Islet precursor cell (in vitro differentiated cells): Measurements from ENCODE around the gene APOBEC3C.
A peak's percentile ranks its signal among the peaks of the same experiment; 100 is the strongest.
"Not testable (repeated sequence)": the region's sequence is repeated elsewhere in the genome, so short reads cannot be mapped to it uniquely, and the experiment has no call there.

Source experiments
- DNase-seq: peaks from one replicate; pipeline ENCODE4 v3.0.0-alpha.2; 2018

APOBEC3C gene

GRCh38 chr22:39024519-39025308 is 10.7 kb downstream of the APOBEC3C start:
- DNase-seq: no peak

DNA sequence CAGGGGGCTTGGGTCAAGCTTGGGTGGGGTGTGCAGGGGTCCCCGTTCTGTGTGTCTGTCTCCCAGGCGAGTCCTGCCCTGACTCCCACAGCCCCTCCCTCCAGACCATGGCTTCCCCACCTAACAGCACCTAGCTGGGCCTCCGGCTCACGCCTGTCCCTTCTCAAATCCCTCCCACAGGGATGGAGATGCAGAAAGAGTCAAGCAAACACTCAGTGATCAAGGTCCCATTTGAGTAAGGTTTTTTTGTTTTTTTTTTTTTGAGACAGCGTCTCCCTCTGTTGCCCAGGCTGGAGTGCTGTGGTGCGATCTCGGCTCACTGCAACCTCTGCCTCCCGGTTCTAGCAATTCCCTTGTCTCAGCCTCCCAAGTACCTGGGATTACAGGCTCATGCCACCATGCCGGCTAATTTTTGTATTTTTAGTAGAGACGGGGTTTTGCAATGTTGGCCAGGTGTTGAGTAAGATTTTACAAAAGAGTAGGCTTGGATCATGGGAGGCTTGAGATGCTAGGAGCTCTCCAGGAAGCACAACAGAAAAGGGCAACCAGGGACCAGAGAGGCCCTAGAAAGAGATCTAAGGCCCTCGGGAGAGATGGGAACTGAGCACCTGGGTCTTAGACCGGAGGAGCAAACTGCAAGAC is 12.6 kb downstream of the APOBEC3C start:
- no peak for DNase-seq

DNA sequence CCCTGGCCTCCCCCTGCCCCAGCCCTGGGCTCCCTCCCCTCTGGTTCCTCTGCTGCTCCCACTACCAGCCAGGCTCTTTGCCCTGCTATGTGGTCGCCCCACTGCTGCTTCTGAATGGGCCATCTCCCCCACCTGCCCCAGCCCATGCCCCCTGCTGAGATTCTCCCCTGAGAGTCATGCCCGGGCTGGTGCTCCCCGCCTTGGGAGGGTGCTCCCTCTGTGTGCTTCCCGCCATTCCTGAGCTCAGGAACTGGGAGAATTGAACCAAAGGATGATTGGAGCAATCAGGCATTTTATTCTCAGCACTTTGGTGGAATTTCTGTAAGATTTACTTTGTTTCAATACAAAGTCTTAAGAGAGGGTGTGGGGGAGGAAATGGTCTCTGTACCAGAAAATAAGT is 13.7 kb downstream of the APOBEC3C start:
- no peak for DNase-seq

GRCh38 chr22:39028281-39028680 is 14.2 kb downstream of the APOBEC3C start:
- peak; percentile 82 for DNase-seq

DNA sequence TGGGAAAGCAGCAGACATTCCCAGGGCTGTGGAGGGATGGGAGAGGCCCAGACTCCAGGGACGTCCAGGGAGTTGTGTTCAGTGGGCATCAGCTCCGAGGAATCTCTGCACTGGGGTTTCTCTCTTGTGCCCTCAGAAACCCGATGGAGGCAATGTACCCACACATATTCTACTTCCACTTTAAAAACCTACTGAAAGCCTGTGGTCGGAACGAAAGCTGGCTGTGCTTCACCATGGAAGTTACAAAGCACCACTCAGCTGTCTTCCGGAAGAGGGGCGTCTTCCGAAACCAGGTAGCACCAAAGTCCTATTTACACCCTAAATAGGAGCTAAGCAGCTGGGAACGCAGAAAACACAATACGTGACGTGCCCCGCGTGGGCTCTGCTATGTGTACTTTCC is 15.2 kb downstream of the APOBEC3C start:
- DNase-seq: no peak

DNA sequence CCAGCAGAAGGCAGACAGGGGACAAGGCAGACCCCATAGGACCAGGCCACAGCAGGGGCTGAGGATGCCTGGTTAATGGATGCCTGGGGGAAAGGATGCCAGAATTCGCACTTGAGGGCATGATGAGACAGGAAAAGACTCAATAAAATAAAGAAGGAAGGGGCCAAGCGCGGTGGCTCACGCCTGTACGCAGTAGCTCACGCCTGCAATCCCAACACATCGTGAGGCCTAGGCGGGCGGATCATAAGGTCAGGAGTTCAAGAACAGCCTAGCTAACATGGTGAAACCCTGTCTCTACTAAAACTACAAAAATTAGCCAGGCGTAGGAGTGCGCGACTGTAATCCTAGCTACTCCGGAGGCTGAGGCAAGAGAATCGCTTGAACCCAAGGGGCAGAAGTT is 16.6 kb downstream of the APOBEC3C start:
- no peak for DNase-seq

DNA sequence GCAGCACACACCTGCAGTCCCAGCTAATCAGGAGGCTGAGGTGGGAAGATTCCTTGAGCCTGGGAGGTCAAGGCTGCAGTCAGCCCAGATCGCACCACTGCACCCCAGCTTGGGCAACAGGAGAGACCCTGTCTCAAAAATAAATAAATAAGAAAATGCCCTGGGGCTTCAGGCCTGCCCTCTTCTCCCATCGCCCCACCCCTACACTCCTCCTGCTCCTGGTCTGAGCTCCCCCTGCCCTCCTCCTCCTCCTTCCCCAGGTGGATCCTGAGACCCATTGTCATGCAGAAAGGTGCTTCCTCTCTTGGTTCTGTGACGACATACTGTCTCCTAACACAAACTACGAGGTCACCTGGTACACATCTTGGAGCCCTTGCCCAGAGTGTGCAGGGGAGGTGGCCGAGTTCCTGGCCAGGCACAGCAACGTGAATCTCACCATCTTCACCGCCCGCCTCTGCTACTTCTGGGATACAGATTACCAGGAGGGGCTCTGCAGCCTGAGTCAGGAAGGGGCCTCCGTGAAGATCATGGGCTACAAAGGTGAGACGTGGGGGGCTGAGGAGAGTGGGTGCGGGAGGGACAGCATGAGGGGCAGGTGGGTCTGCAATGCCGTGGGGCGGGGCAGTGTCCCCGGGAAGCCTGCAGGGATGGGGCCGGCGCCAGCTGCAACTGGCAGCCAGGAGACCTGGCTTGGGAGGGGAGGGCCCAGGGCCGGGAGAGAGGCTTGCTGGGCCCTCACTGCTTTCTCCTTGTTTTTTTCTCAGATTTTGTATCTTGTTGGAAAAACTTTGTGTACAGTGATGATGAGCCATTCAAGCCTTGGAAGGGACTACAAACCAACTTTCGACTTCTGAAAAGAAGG is 17.6 kb downstream of the APOBEC3C start:
- DNase-seq: not testable (repeated sequence)

DNA sequence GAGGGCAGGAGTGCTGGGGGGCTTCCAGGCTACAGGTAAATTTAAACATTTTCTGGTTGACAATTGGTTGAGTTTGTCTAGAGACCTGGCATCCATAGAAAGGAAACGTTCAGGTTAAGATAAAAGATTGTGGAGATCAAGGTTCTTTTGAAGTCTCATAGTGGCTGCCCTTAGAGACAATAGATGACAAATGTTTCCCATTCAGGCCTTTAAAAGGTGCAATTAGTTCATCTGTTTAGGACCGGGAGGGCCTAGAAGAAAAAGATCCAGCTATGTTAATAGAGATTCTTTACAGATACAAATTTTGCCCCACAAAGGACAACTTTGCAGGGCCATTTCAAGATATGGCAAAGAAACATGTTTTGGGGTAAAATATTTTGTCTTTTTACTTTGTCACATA is 23.0 kb downstream of the APOBEC3C start:
- not testable (repeated sequence) for DNase-seq

DNA sequence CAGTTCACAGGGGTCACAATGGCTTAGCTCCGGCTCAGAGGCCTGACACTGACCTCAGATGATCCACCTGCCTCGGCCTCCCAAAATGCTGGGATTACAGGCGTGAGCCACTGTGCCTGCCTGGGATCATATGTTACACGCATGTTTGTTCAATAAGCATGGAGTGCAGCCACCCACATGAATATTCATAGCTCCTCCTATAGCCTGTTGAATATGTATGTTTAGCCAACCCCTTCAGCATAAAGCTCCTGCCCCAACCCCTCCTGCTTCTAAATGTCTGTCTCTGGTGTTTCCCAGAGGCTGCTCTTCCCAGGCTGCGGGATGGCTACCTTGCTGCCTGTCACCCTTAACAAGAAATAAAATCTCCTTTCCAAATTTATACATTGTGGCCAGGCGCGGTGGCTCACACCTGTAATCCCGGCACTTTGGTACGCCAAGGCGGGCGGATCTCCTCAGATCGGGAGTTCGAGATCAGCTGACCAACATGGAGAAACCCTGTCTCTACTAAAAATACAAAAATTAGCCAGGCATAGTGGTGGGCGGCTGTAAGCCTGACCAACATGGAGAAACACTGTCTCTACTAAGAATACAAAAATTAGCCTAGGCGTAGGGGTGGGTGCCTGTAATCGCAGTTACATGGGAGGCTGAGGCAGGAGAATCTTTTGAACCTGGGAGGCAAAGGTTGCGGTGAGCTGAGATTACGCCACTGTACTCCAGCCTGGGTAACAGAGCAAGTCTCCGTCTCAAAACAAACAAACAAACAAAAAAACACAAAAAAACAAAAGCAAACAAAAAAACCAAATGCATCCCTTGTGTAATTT is 25.5 kb downstream of the APOBEC3C start:
- no peak for DNase-seq

DNA sequence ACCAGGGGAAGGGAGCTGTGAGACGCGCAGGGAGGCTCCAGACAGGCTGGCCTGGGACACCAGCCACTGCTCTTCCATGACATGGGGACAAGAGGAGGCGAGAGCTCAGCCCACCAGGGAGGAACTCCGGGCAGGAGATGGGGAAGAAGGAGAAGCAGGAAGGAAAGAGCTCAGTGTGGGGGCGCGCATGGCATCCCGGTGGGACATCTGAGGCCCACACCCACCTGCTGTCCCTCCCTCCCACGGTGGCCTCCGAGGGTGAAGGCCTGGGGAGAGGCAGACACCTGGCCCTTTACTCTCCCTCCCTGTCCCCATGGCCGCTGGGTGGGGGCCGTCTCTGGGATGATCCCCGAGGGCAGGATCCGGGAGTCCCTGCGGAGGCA is 26.1 kb downstream of the APOBEC3C start:
- DNase-seq: not testable (repeated sequence)

GRCh38 chr22:39040538-39041296 is 26.7 kb downstream of the APOBEC3C start, which contains the start of gene APOBEC3F:
TSS of gene APOBEC3F (plus strand) at chr22:39040864. CDS start at chr22:39040961, 97 bp downstream.
- DNase-seq: peak; percentile 82

DNA sequence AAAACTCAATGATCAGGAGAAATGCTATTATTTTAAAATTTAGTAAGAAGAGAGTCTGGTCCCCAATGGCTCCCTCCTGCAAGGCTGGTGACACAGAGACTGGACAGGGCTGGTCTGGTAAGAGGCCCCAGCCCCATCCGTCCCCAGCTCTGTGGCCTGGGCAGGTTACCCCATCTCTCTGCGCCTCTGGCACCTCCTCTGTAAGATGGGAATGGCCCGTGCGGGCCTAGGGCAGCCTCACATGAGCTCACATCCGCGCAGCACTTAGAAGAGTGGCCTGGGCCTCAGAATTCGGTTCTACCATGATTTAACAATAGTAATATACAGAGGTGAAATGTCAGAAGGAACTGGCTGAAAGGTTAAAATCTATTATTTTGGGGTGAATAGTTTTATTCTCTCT is 27.9 kb downstream of the APOBEC3C start:
- no peak for DNase-seq

DNA sequence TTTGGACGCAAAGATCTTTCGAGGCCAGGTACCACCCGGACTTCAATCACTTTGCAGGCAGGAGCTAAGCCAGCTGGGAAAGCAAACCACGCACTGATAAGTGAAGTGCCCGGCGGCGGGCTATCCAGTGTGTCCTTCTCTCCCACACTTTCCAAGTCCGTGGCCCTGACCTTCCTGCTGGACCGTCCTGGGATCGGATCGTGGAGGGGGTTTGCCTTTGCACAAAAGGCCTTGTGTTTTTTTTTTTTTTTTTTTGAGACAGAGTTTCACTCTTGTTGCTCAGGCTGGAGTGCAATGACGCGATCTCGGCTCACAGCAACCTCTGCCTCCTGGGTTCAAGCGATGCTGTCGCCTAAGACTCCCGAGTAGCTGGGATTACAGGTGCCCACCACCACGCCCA is 29.0 kb downstream of the APOBEC3C start:
- DNase-seq: not testable (repeated sequence)

GRCh38 chr22:39045136-39045535 is 31.1 kb downstream of the APOBEC3C start:
- DNase-seq: not testable (repeated sequence)

DNA sequence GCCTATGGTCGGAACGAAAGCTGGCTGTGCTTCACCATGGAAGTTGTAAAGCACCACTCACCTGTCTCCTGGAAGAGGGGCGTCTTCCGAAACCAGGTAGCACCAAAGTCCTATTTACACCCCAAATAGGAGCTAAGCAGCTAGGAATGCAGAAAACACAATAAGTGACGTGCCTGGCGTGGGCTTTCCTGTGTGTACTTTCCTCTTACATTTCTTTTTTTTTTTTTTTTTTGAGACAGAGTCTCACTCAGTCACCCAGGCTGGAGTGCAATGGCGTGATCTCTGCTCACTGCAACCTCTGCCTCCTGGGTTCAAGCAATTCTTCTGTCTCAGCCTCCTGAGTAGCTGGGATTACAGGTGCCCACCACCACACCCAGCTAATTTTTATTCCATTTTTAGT is 35.4 kb downstream of the APOBEC3C start:
- DNase-seq: not testable (repeated sequence)

- not testable (repeated sequence) for DNase-seq
These were observed 37.9 kb downstream of the APOBEC3C start for GRCh38 chr22:39051844-39052495.

- DNase-seq: no peak
These were observed 41.6 kb downstream of the APOBEC3C start for GRCh38 chr22:39055658-39056057.

- not testable (repeated sequence) for DNase-seq
These were observed 47.2 kb downstream of the APOBEC3C start for GRCh38 chr22:39061290-39061689.

DNA sequence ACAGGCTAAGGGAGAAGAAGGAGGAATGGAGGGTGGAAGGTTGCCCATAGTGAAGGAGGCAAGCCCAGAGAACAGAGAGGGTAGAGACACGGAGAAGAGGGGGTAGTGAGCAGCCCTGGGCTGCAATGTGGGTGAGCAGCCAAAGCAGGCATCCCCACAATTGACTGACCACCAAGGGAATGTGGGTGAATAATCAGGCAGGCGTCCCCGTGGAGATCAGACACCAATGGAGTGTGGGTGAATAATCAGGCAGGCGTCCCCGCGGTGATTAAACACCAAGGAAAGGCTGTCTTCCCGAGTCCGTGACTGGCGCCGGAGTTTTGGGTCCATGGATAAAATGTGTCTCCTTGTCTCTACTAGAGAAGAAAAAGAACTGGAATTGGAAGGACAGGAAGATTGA is 47.9 kb downstream of the APOBEC3C start:
- not testable (repeated sequence) for DNase-seq

DNA sequence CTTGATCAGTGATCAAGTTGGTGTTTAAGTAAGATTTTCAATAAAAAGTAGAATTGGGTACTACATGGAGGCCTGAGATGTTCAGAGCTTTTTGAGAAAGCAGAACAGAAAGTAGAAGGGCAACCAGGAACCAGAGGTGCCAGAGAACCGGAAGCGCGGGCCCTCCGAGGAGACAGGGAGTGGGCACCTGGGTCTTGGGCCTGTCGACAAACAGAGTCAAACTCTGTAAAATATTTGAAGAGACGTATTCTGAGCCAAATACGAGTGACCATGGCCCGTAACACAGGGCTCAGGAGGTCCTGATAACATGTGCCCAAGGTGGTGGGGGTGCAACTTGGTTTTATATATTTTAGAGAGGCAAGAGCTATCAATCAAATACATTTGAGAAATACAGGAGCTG is 49.8 kb downstream of the APOBEC3C start:
- not testable (repeated sequence) for DNase-seq
